Caco-2 (cell line): ENCODE data around the gene MDFIC2. TPM values are rescaled to one million over a fixed set of nuclear protein-coding genes. Genes with fewer than 3 reads are reported as not detected.
A peak's percentile ranks its signal among the peaks of the same experiment; 100 is the strongest.

Source experiments
- BruUV-seq: library from RNA; stranded (reverse); fragments of 400-500 nt; replicated peaks from 2 replicates; lab custom pipeline; 2021; lab: Mats Ljungman, UMichigan
- CTCF ChIA-PET: fragments of 300-600 bp; sonication (Branson Sonifier 250); formaldehyde crosslinking; loops from one replicate; lab custom pipeline; 2022; ENCODE audit warnings: antibody characterized with exemption; lab: Charles Lee
- POLR2A ChIA-PET: fragments of 300-600 bp; sonication (Branson Sonifier 250); formaldehyde crosslinking; loops from one replicate; lab custom pipeline; 2022; ENCODE audit warnings: antibody characterized with exemption; lab: Charles Lee
- DNase-seq, 2 experiments: peaks; one replicate each; pipeline versions ENCODE4 v3.0.0 to v3.0.0-alpha.2; 2020 to 2022
- H3K27me3 ChIP-seq: replicated peaks from 2 replicates; pipeline ENCODE4 v1.6.0; 2011; ENCODE audit warnings: low read length; ENCODE audit not compliant: control insufficient read depth, insufficient read depth
- H3K36me3 ChIP-seq: 2 replicates; pipeline ENCODE4 v1.5.1; 2011; ENCODE audit warnings: low read length; ENCODE audit not compliant: control insufficient read depth, insufficient read depth
- H3K4me1 ChIP-seq: fragments of 250-450 bp; sonication (Bioruptor Pico); 2 replicates; pipeline ENCODE4 v1.5.1; 2020; ENCODE audit warnings: mild to moderate bottlenecking
- H3K4me3 ChIP-seq: 2 replicates; pipeline ENCODE4 v1.5.1; 2011; ENCODE audit warnings: low read depth, mild to moderate bottlenecking, control low read depth, low read length
- H3K9me3 ChIP-seq: fragments of 250-450 bp; sonication (Bioruptor Pico); 2 replicates; pipeline ENCODE4 v1.5.1; 2020; ENCODE audit warnings: mild to moderate bottlenecking, moderate library complexity
- H3K27ac Mint-ChIP-seq: one replicate; pipeline ENCODE4 v1.8.0; 2022; ENCODE audit warnings: mixed read lengths; ENCODE audit not compliant: unreplicated experiment
- H3K27me3 Mint-ChIP-seq: one replicate; pipeline ENCODE4 v1.8.0; 2022; ENCODE audit warnings: mixed read lengths; ENCODE audit not compliant: insufficient read depth, unreplicated experiment
- H3K36me3 Mint-ChIP-seq: one replicate; pipeline ENCODE4 v1.8.0; 2022; ENCODE audit warnings: mild to moderate bottlenecking, mixed read lengths; ENCODE audit not compliant: insufficient read depth, unreplicated experiment
- H3K4me1 Mint-ChIP-seq: one replicate; pipeline ENCODE4 v1.8.0; 2022; ENCODE audit warnings: low read depth, mixed read lengths; ENCODE audit not compliant: unreplicated experiment
- H3K4me3 Mint-ChIP-seq: one replicate; pipeline ENCODE4 v1.8.0; 2022; ENCODE audit warnings: mild to moderate bottlenecking, moderate library complexity, mixed read lengths; ENCODE audit not compliant: unreplicated experiment
- H3K9me3 Mint-ChIP-seq: one replicate; pipeline ENCODE4 v1.8.0; 2022; ENCODE audit warnings: mixed read lengths; ENCODE audit not compliant: unreplicated experiment
- CTCF ChIP-seq, 2 experiments: fragments of 200-600 bp in 1 of 2; IDR thresholded peaks; 1 replicate in 1 of 2; 2 replicates in 1 of 2; pipeline versions ENCODE4 v1.5.1 to v1.8.0; 2011 to 2022; ENCODE audit warnings: antibody characterized with exemption in 1 of 2, control low read depth in 1 of 2, inconsistent platforms in 1 of 2, low read depth in 1 of 2, low read length in 1 of 2, mild to moderate bottlenecking in 1 of 2, moderate library complexity in 1 of 2; ENCODE audit not compliant: insufficient read depth in 1 of 2, severe bottlenecking in 1 of 2, unreplicated experiment in 1 of 2
- intact Hi-C: fragments of 100-400 bp; cut with micrococcal nuclease; formaldehyde crosslinking; loops from one replicate; pipeline ENCODE4 v1.10.0; 2022; ENCODE audit not compliant: unreplicated experiment
- total RNA-seq: library from RNA; stranded (reverse); gene quantifications from 2 replicates; pipeline ENCODE4 v1.2.3, GENCODE V29; 2022

MDFIC2 gene
- total RNA-seq, 1 experiment from 2014 or later = not detected

GRCh38 chr3:70309591-70309990 lies 2.8 kb downstream of the MDFIC2 start:
- H3K4me1 ChIP-seq = no peaks in the 10 kb centered on the region
- no peak for DNase-seq
- H3K4me3 Mint-ChIP-seq = no peak overlapping the region
- no TSS peak for BruUV-seq
- CTCF ChIA-PET = no interaction called here
- no peak overlapping the region for H3K27ac Mint-ChIP-seq
- H3K27me3 ChIP-seq = no peaks in the 10 kb centered on the region
- no peaks in the 10 kb centered on the region for H3K9me3 Mint-ChIP-seq
- no peaks in the 10 kb centered on the region for H3K36me3 Mint-ChIP-seq
- H3K4me1 Mint-ChIP-seq = no peaks in the 10 kb centered on the region
- no peaks in the 10 kb centered on the region for H3K9me3 ChIP-seq
- H3K36me3 ChIP-seq = no peaks in the 10 kb centered on the region
- intact Hi-C loops = loop anchor here (2.0 kb wide), 1 partner anchor 49 kb away; no protein-coding TSS in a partner anchor
- peaks cover 3% of the 10 kb centered on the region for H3K27me3 Mint-ChIP-seq
- POLR2A ChIA-PET = no interaction called here
- no peak for TF ChIP-seq CTCF (IDR thresholded peaks at IDR 0.05; ENCODE audit: insufficient read depth in 1 of 2, low read depth in 1 of 2, low read length in 1 of 2, severe bottlenecking in 1 of 2, unreplicated experiment in 1 of 2)
- no peak overlapping the region for H3K4me3 ChIP-seq

GRCh38 chr3:70308760-70309159 lies 3.7 kb downstream of the MDFIC2 start:
- no peak overlapping the region for H3K27ac Mint-ChIP-seq
- no peak overlapping the region for H3K4me3 ChIP-seq
- no TSS peak for BruUV-seq
- H3K4me1 Mint-ChIP-seq = no peaks in the 10 kb centered on the region
- H3K27me3 Mint-ChIP-seq = peaks cover 7% of the 10 kb centered on the region
- no peaks in the 10 kb centered on the region for H3K9me3 Mint-ChIP-seq
- peak in 1 of 2 experiments; percentile 25 for DNase-seq
- no peaks in the 10 kb centered on the region for H3K36me3 ChIP-seq
- H3K36me3 Mint-ChIP-seq = no peaks in the 10 kb centered on the region
- peak in 1 of 2 experiments; percentile 22 for TF ChIP-seq CTCF (IDR thresholded peaks at IDR 0.05; ENCODE audit: insufficient read depth in 1 of 2, low read depth in 1 of 2, low read length in 1 of 2, severe bottlenecking in 1 of 2, unreplicated experiment in 1 of 2)
- CTCF ChIA-PET = no interaction called here
- H3K27me3 ChIP-seq = no peaks in the 10 kb centered on the region
- no peaks in the 10 kb centered on the region for H3K9me3 ChIP-seq
- no peaks in the 10 kb centered on the region for H3K4me1 ChIP-seq
- intact Hi-C loops = loop anchor here (2.0 kb wide), 1 partner anchor 50 kb away; no protein-coding TSS in a partner anchor
- H3K4me3 Mint-ChIP-seq = no peak overlapping the region
- POLR2A ChIA-PET = no interaction called here

- peaks cover 10% of the 10 kb centered on the region for H3K27me3 Mint-ChIP-seq
- CTCF ChIA-PET = no interaction called here
- H3K4me1 ChIP-seq = no peaks in the 10 kb centered on the region
- TF ChIP-seq CTCF (IDR thresholded peaks at IDR 0.05; ENCODE audit: insufficient read depth in 1 of 2, low read depth in 1 of 2, low read length in 1 of 2, severe bottlenecking in 1 of 2, unreplicated experiment in 1 of 2) = no peak
- no peaks in the 10 kb centered on the region for H3K4me1 Mint-ChIP-seq
- intact Hi-C loops = no loop called here
- H3K9me3 ChIP-seq = no peaks in the 10 kb centered on the region
- BruUV-seq = no TSS peak
- H3K4me3 Mint-ChIP-seq = no peak overlapping the region
- H3K27ac Mint-ChIP-seq = no peak overlapping the region
- POLR2A ChIA-PET = no interaction called here
- no peaks in the 10 kb centered on the region for H3K27me3 ChIP-seq
- H3K36me3 Mint-ChIP-seq = no peaks in the 10 kb centered on the region
- no peaks in the 10 kb centered on the region for H3K9me3 Mint-ChIP-seq
- no peak for DNase-seq
- H3K36me3 ChIP-seq = no peaks in the 10 kb centered on the region
- H3K4me3 ChIP-seq = no peak overlapping the region
Observed at GRCh38 chr3:70306736-70307135, 5.7 kb downstream of the MDFIC2 start.
